Transverse colon (tissue), 4 donors: ENCODE data around the gene PRKACG. TPM values are rescaled to one million over a fixed set of nuclear protein-coding genes. Genes with fewer than 3 reads are reported as not detected.
"Not testable (repeated sequence)": the region's sequence is repeated elsewhere in the genome, so short reads cannot be mapped to it uniquely, and the experiment has no call there.

Experiments used
- DNase-seq: peaks from one replicate; pipeline ENCODE4 v3.0.0-alpha.2; 2019
- H3K27ac ChIP-seq, 4 donors: fragments of 200-600 bp; sonication (generic); 2 replicates each; pipeline ENCODE4 v1.5.1; 2016 to 2018; ENCODE audit warnings: inconsistent platforms in 4 of 4
- H3K27me3 ChIP-seq: fragments of 200-600 bp; sonication (generic); 2 replicates; pipeline ENCODE4 v1.5.1; 2017; ENCODE audit warnings: inconsistent platforms
- H3K36me3 ChIP-seq, 4 donors: fragments of 200-600 bp; sonication (generic); 2 replicates each; pipeline ENCODE4 v1.5.1; 2017 to 2019; ENCODE audit warnings: inconsistent platforms in 4 of 4
- H3K4me1 ChIP-seq, 4 donors: fragments of 200-600 bp; sonication (generic); 2 replicates each; pipeline ENCODE4 v1.5.1; 2017 to 2020; ENCODE audit warnings: inconsistent platforms in 4 of 4
- H3K4me3 ChIP-seq, 4 donors: fragments of 200-600 bp; sonication (generic); 1 replicate in 1 of 4; 2 replicates in 3 of 4; pipeline versions ENCODE4 v1.5.1 to v1.6.1; 2017 to 2019; ENCODE audit warnings: inconsistent platforms in 4 of 4
- H3K9me3 ChIP-seq, 2 donors: fragments of 200-600 bp; sonication (generic); 2 replicates each; pipeline ENCODE4 v1.5.1; 2017 to 2019; ENCODE audit warnings: inconsistent platforms in 2 of 2
- EP300 ChIP-seq: sonication (generic); formaldehyde crosslinking; IDR thresholded peaks from one replicate; pipeline ENCODE4 v1.6.1; 2017; ENCODE audit warnings: antibody characterized with exemption, low read depth
- POLR2A ChIP-seq: fragments of 450-650 bp; IDR thresholded peaks from one replicate; pipeline ENCODE4 v1.6.1; 2016; ENCODE audit warnings: antibody characterized with exemption, mild to moderate bottlenecking, moderate library complexity
- POLR2AphosphoS5 ChIP-seq, 3 donors: sonication (generic); formaldehyde crosslinking; IDR thresholded peaks; one replicate each; pipeline ENCODE4 v1.6.1; 2016; ENCODE audit warnings: antibody characterized with exemption in 3 of 3
- WGBS, 2 donors: methylation state at CpG; one replicate each; pipeline ENCODE4 v1.1.5; 2018; ENCODE audit warnings: low coverage in 1 of 2; 5-methylcytosine and 5-hydroxymethylcytosine counted together
- in situ Hi-C, 4 donors: fragments of 200-750 bp; cut with MboI; loops; one replicate each; pipeline versions ENCODE4 v1.15.0 to v1.15.1; 2017; ENCODE audit warnings: low sequenced_read_pairs in 3 of 4, low pct_ligation_motif_present in 1 of 4, low pct_unique_long_range_greater_than_20kb in 1 of 4
- intact Hi-C: fragments of 100-400 bp; cut with DNase I; formaldehyde crosslinking; loops from one replicate; pipeline ENCODE4 v1.15.1; 2023; ENCODE audit warnings: low total_unique reads
- total RNA-seq, 4 donors: library from RNA; depleted of rRNA; stranded (reverse); fragments of >200 nt; gene quantifications; one replicate each; pipeline ENCODE4 v1.1.0, GENCODE V29; 2016
- TF ChIP-seq, protein P1 (sequence below), 5 experiments: fragments of 200-600 bp in 3 of 5; fragments of 450-650 bp in 2 of 5; sonication (generic) in 3 of 5; IDR thresholded peaks; 1 replicate in 2 of 5; 2 replicates in 3 of 5; pipeline ENCODE4 v1.5.1; 2016 to 2017; ENCODE audit warnings: antibody characterized with exemption in 5 of 5, inconsistent platforms in 3 of 5, mild to moderate bottlenecking in 2 of 5, moderate library complexity in 1 of 5

Gene PRKACG
- total RNA-seq, 4 donors from 2014 or later = not detected

GRCh38 chr9:69056191-69056815 is 42.4 kb upstream of the PRKACG start:
- Histone ChIP-seq H3K9me3 (no peaks in the 10 kb centered on the region), H3K27ac (no peak overlapping the region), H3K4me1 (peaks cover 0 to 5% (median 0%) of the 10 kb centered on the region in 4 donors), H3K4me3 (no peak overlapping the region), H3K27me3 (no peaks in the 10 kb centered on the region), H3K36me3 (no peaks in the 10 kb centered on the region)
- no peak for TF ChIP-seq POLR2A
- no peak for TF ChIP-seq POLR2AphosphoS5 (IDR thresholded peaks at IDR 0.05)
- TF ChIP-seq EP300 = no peak
- TF ChIP-seq, protein P1, sequence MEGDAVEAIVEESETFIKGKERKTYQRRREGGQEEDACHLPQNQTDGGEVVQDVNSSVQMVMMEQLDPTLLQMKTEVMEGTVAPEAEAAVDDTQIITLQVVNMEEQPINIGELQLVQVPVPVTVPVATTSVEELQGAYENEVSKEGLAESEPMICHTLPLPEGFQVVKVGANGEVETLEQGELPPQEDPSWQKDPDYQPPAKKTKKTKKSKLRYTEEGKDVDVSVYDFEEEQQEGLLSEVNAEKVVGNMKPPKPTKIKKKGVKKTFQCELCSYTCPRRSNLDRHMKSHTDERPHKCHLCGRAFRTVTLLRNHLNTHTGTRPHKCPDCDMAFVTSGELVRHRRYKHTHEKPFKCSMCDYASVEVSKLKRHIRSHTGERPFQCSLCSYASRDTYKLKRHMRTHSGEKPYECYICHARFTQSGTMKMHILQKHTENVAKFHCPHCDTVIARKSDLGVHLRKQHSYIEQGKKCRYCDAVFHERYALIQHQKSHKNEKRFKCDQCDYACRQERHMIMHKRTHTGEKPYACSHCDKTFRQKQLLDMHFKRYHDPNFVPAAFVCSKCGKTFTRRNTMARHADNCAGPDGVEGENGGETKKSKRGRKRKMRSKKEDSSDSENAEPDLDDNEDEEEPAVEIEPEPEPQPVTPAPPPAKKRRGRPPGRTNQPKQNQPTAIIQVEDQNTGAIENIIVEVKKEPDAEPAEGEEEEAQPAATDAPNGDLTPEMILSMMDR (IDR thresholded peaks at IDR 0.05) = no peak
- no peak for DNase-seq
- WGBS, 2 donors = 89 to 93% methylated on average over 1 to 4 of the region's 4 CpGs
- in situ Hi-C loops (loop anchor here (10.0 to 25.0 kb wide), 2 partner anchors 131 to 138 kb away; no protein-coding TSS in a partner anchor), intact Hi-C loops (no loop called here)

DNA sequence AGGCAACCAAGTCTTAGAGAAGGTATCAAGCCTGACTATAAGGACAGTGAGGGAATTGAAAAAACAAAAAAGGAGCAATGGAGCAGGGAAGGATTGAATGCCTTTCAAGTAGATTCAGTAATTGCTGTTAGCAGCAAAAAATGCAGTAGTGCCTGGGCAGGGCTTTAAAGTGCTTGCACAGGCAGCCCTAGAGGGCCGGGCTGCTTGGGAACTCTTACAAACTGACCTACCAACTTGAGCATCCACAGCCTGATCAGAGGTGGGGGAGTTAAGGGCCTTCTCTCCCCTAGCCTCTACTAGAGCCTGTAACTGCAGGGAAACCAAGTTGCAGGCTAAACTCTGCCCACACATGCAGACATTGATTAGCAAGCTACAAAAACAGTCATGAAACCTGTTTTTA is 41.1 kb upstream of the PRKACG start:
- TF ChIP-seq EP300 (no peak), POLR2A (no peak), POLR2AphosphoS5 (IDR thresholded peaks at IDR 0.05) (no peak)
- TF ChIP-seq, protein P1 (IDR thresholded peaks at IDR 0.05) = no peak
- no peaks in the 10 kb centered on the region for H3K9me3 ChIP-seq
- 53% methylated on average over 1 of the region's 1 CpG; no CpG with 5 or more reads in 1 of the 2 donors for WGBS, 2 donors
- in situ Hi-C loops (loop anchor here (10.0 to 25.0 kb wide), 2 partner anchors 132 to 140 kb away; no protein-coding TSS in a partner anchor), intact Hi-C loops (loop anchor here (5.0 kb wide), 1 partner anchor 137 kb away; no protein-coding TSS in a partner anchor)
- DNase-seq = no peak
- H3K27ac ChIP-seq = no peak overlapping the region
- no peak overlapping the region for H3K4me3 ChIP-seq
- H3K4me1 ChIP-seq = peaks cover 0 to 5% (median 0%) of the 10 kb centered on the region in 4 donors
- H3K36me3 ChIP-seq = no peaks in the 10 kb centered on the region
- H3K27me3 ChIP-seq = no peaks in the 10 kb centered on the region

DNA sequence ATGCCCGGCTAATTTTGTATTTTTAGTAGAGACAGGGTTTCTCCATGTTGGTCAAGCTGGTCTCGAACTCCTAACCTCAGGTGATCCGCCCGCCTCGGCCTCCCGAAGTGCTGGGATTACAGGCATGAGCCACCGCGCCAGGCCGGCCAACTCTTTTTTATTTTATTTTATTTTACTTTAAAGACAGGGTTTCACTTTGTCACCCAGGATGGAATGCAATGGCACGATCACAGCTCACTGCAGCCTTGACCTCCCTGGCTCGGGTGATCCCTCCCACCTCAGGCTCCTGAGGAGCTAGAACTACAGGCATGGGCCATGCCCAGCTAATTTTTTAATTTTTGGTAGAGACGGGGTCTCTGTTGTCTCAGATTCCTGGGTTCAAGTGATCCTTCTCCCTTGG is 37.0 kb upstream of the PRKACG start:
- in situ Hi-C loops = loop anchor here (10.0 to 25.0 kb wide), 2 partner anchors 136 to 144 kb away; no protein-coding TSS in a partner anchor
- H3K4me1 ChIP-seq, H3K9me3 ChIP-seq, H3K36me3 ChIP-seq, H3K27me3 ChIP-seq, H3K4me3 ChIP-seq, H3K27ac ChIP-seq, DNase-seq: not testable (repeated sequence)
- intact Hi-C loops = loop anchor here (5.0 kb wide), 1 partner anchor 141 kb away; no protein-coding TSS in a partner anchor
- WGBS, 2 donors = 86 to 87% methylated on average over 10 to 12 of the region's 12 CpGs

DNA sequence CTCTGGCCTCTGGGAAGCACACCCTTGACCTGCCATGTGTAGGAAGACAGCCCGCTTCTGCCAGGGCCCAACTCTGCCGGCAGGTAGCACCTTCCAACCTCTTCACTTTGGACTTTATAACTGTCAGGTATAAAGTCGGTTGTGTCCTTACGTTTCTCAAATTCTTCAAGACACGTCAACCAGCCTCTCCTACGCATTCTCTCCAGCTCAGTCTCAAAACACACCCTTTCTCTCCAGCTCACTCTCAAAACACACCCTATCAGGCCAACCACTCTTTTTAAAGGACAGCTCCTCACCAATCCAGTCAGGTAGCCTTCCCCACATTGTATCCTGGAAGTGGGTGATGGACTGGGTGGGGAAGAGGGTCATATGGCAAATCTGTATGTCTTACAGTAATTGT is 35.2 kb upstream of the PRKACG start:
- no peaks in the 10 kb centered on the region for H3K9me3 ChIP-seq
- intact Hi-C loops (no loop called here), in situ Hi-C loops (no loop called here)
- H3K4me1 ChIP-seq = peaks cover 0 to 7% (median 3%) of the 10 kb centered on the region in 4 donors
- 90 to 100% methylated on average over 4 to 6 of the region's 6 CpGs for WGBS, 2 donors
- TF ChIP-seq, protein P1 (IDR thresholded peaks at IDR 0.05) = no peak
- TF ChIP-seq POLR2A (no peak), EP300 (no peak), POLR2AphosphoS5 (IDR thresholded peaks at IDR 0.05) (no peak)
- DNase-seq = no peak
- H3K27me3 ChIP-seq = no peaks in the 10 kb centered on the region
- no peaks in the 10 kb centered on the region for H3K36me3 ChIP-seq
- no peak overlapping the region for H3K4me3 ChIP-seq
- no peak overlapping the region for H3K27ac ChIP-seq
